ENCODE results near the gene PODNL1. TPM values are rescaled to one million over a fixed set of nuclear protein-coding genes. Genes with fewer than 3 reads are reported as not detected.

PODNL1 gene
- polyA plus RNA-seq, 1 donor (not counting 4 experiments of a cell fraction or from before 2014, with no cell fraction given), result 1.0 TPM

- DNase-seq (ENCODE audit: low read depth, low spot score) (no peak), FAIRE-seq (no peak)
- peaks cover 2% of the 10 kb centered on the region for H3K9me1 ChIP-seq (ENCODE audit: control insufficient read depth, extremely low read depth, insufficient read depth, low read length)
- peaks cover 11% of the 10 kb centered on the region for H3K4me1 ChIP-seq (ENCODE audit: control insufficient read depth, extremely low read depth, insufficient read depth, low read length)
- no peak overlapping the region for H2AFZ ChIP-seq (ENCODE audit: control insufficient read depth, low read length)
- H3K9me3 ChIP-seq (ENCODE audit: control insufficient read depth, low read depth, low read length), result no peaks in the 10 kb centered on the region
- H3K79me2 ChIP-seq (ENCODE audit: control insufficient read depth, insufficient read depth, low read length), result peaks cover 5% of the 10 kb centered on the region
- H3K27ac ChIP-seq (ENCODE audit: control insufficient read depth, insufficient read depth, low read length), result no peak overlapping the region
- TF ChIP-seq CTCF (optimal IDR thresholded peaks at IDR 0.05 in 1 of 3, IDR thresholded peaks at IDR 0.05 in 1 of 3, conservative IDR thresholded peaks at IDR 0.05 in 1 of 3; ENCODE audit: extremely low read depth in 1 of 3, insufficient read depth in 2 of 3, low read length in 3 of 3), result no peak
- TF ChIP-seq EZH2 (IDR thresholded peaks at IDR 0.05; ENCODE audit: low read length), result no peak
- H3K4me3 ChIP-seq (ENCODE audit: control insufficient read depth in 2 of 3, extremely low read depth in 1 of 3, insufficient read depth in 2 of 3, low read depth in 1 of 3, low read length in 3 of 3), result no peak overlapping the region
- no peaks in the 10 kb centered on the region for H3K27me3 ChIP-seq (ENCODE audit: control insufficient read depth, extremely low read depth, insufficient read depth, low read length)
- no peaks in the 10 kb centered on the region for H4K20me1 ChIP-seq (ENCODE audit: control insufficient read depth, extremely low read depth, insufficient read depth, low read length)
- H3K9ac ChIP-seq (ENCODE audit: control insufficient read depth, extremely low read depth, insufficient read depth, low read length), result no peak overlapping the region
- peaks cover 11 to 14% of the 10 kb centered on the region in 2 experiments for H3K36me3 ChIP-seq (ENCODE audit: control insufficient read depth in 2 of 2, extremely low read depth in 1 of 2, insufficient read depth in 2 of 2, low read length in 2 of 2)
- H3K4me2 ChIP-seq (ENCODE audit: control insufficient read depth, extremely low read depth, insufficient read depth, low read depth, low read length), result no peak overlapping the region
- dilution Hi-C loops (cut with MboI; ENCODE audit: extremely low pct_ligation_motif_present, low sequenced_read_pairs), result no loop called here
Measured at GRCh38 chr19:13909430-13909829, 28.8 kb downstream of the PODNL1 start.

- Histone ChIP-seq H3K9me3 (ENCODE audit: control insufficient read depth, low read depth, low read length) (no peaks in the 10 kb centered on the region), H3K79me2 (ENCODE audit: control insufficient read depth, insufficient read depth, low read length) (peaks cover 5% of the 10 kb centered on the region), H3K4me3 (ENCODE audit: control insufficient read depth in 2 of 3, extremely low read depth in 1 of 3, insufficient read depth in 2 of 3, low read depth in 1 of 3, low read length in 3 of 3) (no peak overlapping the region), H2AFZ (ENCODE audit: control insufficient read depth, low read length) (no peak overlapping the region), H3K27me3 (ENCODE audit: control insufficient read depth, extremely low read depth, insufficient read depth, low read length) (no peaks in the 10 kb centered on the region), H3K4me2 (ENCODE audit: control insufficient read depth, extremely low read depth, insufficient read depth, low read depth, low read length) (no peak overlapping the region), H4K20me1 (ENCODE audit: control insufficient read depth, extremely low read depth, insufficient read depth, low read length) (no peaks in the 10 kb centered on the region), H3K4me1 (ENCODE audit: control insufficient read depth, extremely low read depth, insufficient read depth, low read length) (peaks cover 11% of the 10 kb centered on the region), H3K27ac (ENCODE audit: control insufficient read depth, insufficient read depth, low read length) (no peak overlapping the region), H3K9me1 (ENCODE audit: control insufficient read depth, extremely low read depth, insufficient read depth, low read length) (peaks cover 2% of the 10 kb centered on the region), H3K9ac (ENCODE audit: control insufficient read depth, extremely low read depth, insufficient read depth, low read length) (no peak overlapping the region), H3K36me3 (ENCODE audit: control insufficient read depth in 2 of 2, extremely low read depth in 1 of 2, insufficient read depth in 2 of 2, low read length in 2 of 2) (peaks cover 11 to 14% of the 10 kb centered on the region in 2 experiments)
- DNase-seq (ENCODE audit: low read depth, low spot score), result no peak
- TF ChIP-seq EZH2 (IDR thresholded peaks at IDR 0.05; ENCODE audit: low read length), result no peak
- TF ChIP-seq CTCF (optimal IDR thresholded peaks at IDR 0.05 in 1 of 3, IDR thresholded peaks at IDR 0.05 in 1 of 3, conservative IDR thresholded peaks at IDR 0.05 in 1 of 3; ENCODE audit: extremely low read depth in 1 of 3, insufficient read depth in 2 of 3, low read length in 3 of 3), result no peak
- dilution Hi-C loops (cut with MboI; ENCODE audit: extremely low pct_ligation_motif_present, low sequenced_read_pairs), result no loop called here
- FAIRE-seq, result no peak
Measured at GRCh38 chr19:13908674-13909073, 29.5 kb downstream of the PODNL1 start.

All from keratinocyte (primary cell).